ENCODE measurements around the gene PLEKHG2.
A peak's percentile ranks its signal among the peaks of the same experiment; 100 is the strongest.

Gene PLEKHG2

GRCh38 chr19:39412100-39412866 lies at the start of gene PLEKHG2:
PLEKHG2 (plus strand) TSS chr19:39412669; CDS start chr19:39414087, 1,418 bp downstream.
- CTCF ChIA-PET: interaction anchor here (1.0 to 2.5 kb wide), 6 partner anchors 9 to 23 kb away, joined by 3 to 55 read pairs (median 6); partner anchors contain the start of genes MED29, PAF1 and RPS16
- TF ChIP-seq CTCF (conservative IDR thresholded peaks at IDR 0.05; ENCODE audit: low read depth): peak; percentile 83; the same call in 1 of the 2 replicates
- DNase-seq (ENCODE audit: low spot score): peak; percentile 97

GRCh38 chr19:39362682-39363657 lies 49.5 kb upstream of the PLEKHG2 start:
- H3K27ac ChIP-seq: peak overlapping the region; percentile 73
- no peak for TF ChIP-seq CTCF (conservative IDR thresholded peaks at IDR 0.05; ENCODE audit: low read depth)
- peak; percentile 45 for DNase-seq (ENCODE audit: low spot score)
- CTCF ChIA-PET: interaction anchor here (0.5 to 0.8 kb wide), 3 partner anchors 14 to 311 kb away, joined by 3 to 5 read pairs (median 4); no protein-coding TSS in a partner anchor
- POLR2A ChIA-PET (ENCODE audit: low non-redundant PET): no interaction called here

More at GRCh38 chr19:39412100-39412866, at the start of gene PLEKHG2:
- POLR2A ChIA-PET (ENCODE audit: low non-redundant PET): interaction anchor here (1.3 to 2.3 kb wide), 3 partner anchors 10 to 23 kb away, joined by 4 to 10 read pairs (median 8); partner anchors contain the start of gene RPS16
- H3K27ac ChIP-seq: peak within 1 kb of the TSS; percentile 100

- H3K27ac ChIP-seq: peak overlapping the region; percentile 58
These were observed 48.5 kb upstream of the PLEKHG2 start for GRCh38 chr19:39363901-39364457.

GRCh38 chr19:39365531-39365930 lies 46.9 kb upstream of the PLEKHG2 start:
- CTCF ChIA-PET: no interaction called here
- POLR2A ChIA-PET (ENCODE audit: low non-redundant PET): no interaction called here

More at GRCh38 chr19:39363901-39364457, 48.5 kb upstream of the PLEKHG2 start:
- TF ChIP-seq CTCF (conservative IDR thresholded peaks at IDR 0.05; ENCODE audit: low read depth): no peak
- DNase-seq (ENCODE audit: low spot score): no peak
- ChIA-PET CTCF (interaction anchor here (0.5 to 0.7 kb wide), 3 partner anchors 21 to 469 kb away, joined by 3 to 4 read pairs (median 3); no protein-coding TSS in a partner anchor), POLR2A (ENCODE audit: low non-redundant PET) (no interaction called here)

GRCh38 chr19:39369200-39369599 lies 43.3 kb upstream of the PLEKHG2 start:
- no peak for TF ChIP-seq CTCF (conservative IDR thresholded peaks at IDR 0.05; ENCODE audit: low read depth)
- CTCF ChIA-PET: no interaction called here
- no peak for DNase-seq (ENCODE audit: low spot score)
- H3K27ac ChIP-seq: no peak overlapping the region
- POLR2A ChIA-PET (ENCODE audit: low non-redundant PET): no interaction called here

More at GRCh38 chr19:39365531-39365930, 46.9 kb upstream of the PLEKHG2 start:
- DNase-seq (ENCODE audit: low spot score): no peak
- no peak for TF ChIP-seq CTCF (conservative IDR thresholded peaks at IDR 0.05; ENCODE audit: low read depth)
- no peak overlapping the region for H3K27ac ChIP-seq

Measured in RWPE1 (cell line).